Stimulated activated CD4-positive, alpha-beta T cell treated with anti-CD3 and anti-CD28 coated beads, Interleukin-12 subunit alpha, Interleukin-12 subunit beta, amount 100 ng/mL, for 48 hours (primary cell): ENCODE measurements around the gene TMTC1.

Experiments used
- DNase-seq, 3 donors: peaks; one replicate each; pipeline ENCODE4 v3.0.0-alpha.2; 2020; ENCODE audit warnings: low read depth in 2 of 3, low spot score in 1 of 3

The TMTC1 gene

DNA sequence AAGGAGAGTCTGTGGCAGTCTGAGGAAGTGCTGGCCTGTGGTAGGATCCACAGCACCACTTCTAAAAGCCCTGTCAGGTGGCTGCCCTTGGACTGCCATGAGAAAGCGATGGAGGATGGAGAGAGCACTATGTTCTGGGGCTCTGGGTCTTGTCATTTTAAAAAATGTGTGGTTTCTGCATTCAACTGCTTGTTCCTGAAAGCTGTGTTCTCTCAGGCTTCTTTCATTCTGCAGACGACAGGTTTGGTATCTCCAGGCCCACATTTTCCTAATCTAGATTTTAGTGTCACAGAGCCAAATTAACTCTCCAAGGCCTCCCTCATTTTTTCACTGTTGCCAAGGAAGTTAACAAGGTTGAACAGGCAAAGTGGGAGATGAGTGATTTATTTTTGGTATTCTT lies 296.8 kb downstream of the TMTC1 start:
- no peak for DNase-seq

DNA sequence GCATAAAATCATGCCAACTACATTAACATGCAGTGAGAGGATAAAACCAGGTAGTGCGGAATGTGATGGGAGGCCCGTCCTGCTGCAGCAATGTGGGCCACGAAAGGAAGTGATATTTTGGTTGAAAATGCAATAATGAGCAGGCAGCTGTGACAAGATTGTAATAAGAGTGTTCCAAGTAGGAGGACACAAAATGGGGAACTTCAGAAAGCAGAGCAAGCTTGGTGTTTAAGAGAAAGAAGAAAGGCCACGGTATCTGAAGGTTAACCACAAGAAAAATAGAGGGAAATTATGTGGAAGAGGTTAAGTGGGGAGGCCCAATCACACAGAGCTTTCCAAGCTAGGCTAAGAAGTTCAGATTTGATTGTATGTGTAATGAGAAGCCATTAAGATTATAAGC lies 320.5 kb downstream of the TMTC1 start:
- no peak for DNase-seq

GRCh38 chr12:29460082-29460481 lies 323.7 kb downstream of the TMTC1 start:
- no peak for DNase-seq

- DNase-seq = no peak
Observed at GRCh38 chr12:29455087-29455486, 328.7 kb downstream of the TMTC1 start.

DNA sequence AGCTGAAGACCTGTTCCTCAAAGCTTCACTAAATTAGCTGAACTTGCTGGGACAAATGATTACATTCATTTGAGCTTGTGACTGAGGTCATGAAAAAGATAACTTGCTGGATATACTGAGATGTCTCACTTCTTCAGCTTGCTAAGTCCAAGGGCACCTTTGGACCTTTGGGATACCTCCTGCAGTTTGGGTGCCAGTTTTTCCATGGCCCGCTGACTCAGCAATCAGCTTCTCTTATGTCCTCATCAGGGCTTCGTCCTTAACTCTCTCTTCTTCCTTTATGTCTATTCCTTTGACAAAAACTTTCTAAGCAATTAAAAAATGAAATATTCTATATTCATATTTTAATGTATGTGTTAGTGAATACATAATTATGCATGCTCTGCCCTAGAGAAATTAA lies 331.9 kb downstream of the TMTC1 start:
- no peak for DNase-seq
